Stimulated activated CD8-positive, alpha-beta memory T cell treated with anti-CD3 and anti-CD28 coated beads, Interleukin-7, amount 100 ng/mL, for 24 hours (primary cell): ENCODE results near the gene KCNJ5.

Experiments
- DNase-seq: peaks from one replicate; pipeline ENCODE4 v3.0.0-alpha.2; 2020; ENCODE audit warnings: low read depth

Gene KCNJ5

GRCh38 chr11:128957202-128957482 lies 66.0 kb downstream of the KCNJ5 start:
- no peak for DNase-seq

GRCh38 chr11:128961645-128962044 lies 70.5 kb downstream of the KCNJ5 start:
- no peak for DNase-seq

- DNase-seq: no peak
Measured at GRCh38 chr11:128962896-128963295, 71.7 kb downstream of the KCNJ5 start.

- DNase-seq: no peak
Measured at GRCh38 chr11:128963744-128964325, 72.7 kb downstream of the KCNJ5 start.

- no peak for DNase-seq
Measured at GRCh38 chr11:128964463-128964930, 73.3 kb downstream of the KCNJ5 start.

GRCh38 chr11:128965485-128965884 lies 74.3 kb downstream of the KCNJ5 start:
- DNase-seq: no peak

GRCh38 chr11:128967578-128967977 lies 76.4 kb downstream of the KCNJ5 start:
- DNase-seq: no peak

GRCh38 chr11:128968916-128969315 lies 77.8 kb downstream of the KCNJ5 start:
- no peak for DNase-seq
